Posterior cingulate gyrus (tissue), 11 donors: Measurements from ENCODE around the gene P2RX3.
A peak's percentile ranks its signal among the peaks of the same experiment; 100 is the strongest.
"Not testable (repeated sequence)": the region's sequence is repeated elsewhere in the genome, so short reads cannot be mapped to it uniquely, and the experiment has no call there.

Source experiments
- DNase-seq, 10 donors: peaks; one replicate each; pipeline versions ENCODE4 v3.0.0 to v3.0.0-alpha.2; 2020 to 2021; ENCODE audit warnings: mixed read lengths in 3 of 10
- intact Hi-C: fragments of 100-400 bp; cut with DNase I; formaldehyde crosslinking; loops from one replicate; pipeline ENCODE4 v1.15.1; 2023

P2RX3 gene

DNA sequence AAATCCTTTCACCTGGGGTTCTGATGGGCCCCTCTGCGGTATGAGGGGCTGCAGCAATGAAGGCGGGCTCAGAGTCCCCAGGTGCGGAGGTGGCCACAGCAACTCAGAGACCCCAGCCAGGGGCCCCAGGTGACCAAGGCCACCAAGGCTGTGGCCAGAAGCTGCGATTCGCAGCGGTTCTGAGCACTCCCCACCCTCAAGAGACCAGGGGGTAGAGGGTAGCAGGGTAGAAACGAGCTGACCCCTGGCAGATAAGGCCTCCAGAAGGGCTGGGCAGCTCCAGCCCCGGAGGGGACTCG lies 14.3 kb upstream of the P2RX3 start:
- DNase-seq = no peak
- intact Hi-C loops = no loop called here

DNA sequence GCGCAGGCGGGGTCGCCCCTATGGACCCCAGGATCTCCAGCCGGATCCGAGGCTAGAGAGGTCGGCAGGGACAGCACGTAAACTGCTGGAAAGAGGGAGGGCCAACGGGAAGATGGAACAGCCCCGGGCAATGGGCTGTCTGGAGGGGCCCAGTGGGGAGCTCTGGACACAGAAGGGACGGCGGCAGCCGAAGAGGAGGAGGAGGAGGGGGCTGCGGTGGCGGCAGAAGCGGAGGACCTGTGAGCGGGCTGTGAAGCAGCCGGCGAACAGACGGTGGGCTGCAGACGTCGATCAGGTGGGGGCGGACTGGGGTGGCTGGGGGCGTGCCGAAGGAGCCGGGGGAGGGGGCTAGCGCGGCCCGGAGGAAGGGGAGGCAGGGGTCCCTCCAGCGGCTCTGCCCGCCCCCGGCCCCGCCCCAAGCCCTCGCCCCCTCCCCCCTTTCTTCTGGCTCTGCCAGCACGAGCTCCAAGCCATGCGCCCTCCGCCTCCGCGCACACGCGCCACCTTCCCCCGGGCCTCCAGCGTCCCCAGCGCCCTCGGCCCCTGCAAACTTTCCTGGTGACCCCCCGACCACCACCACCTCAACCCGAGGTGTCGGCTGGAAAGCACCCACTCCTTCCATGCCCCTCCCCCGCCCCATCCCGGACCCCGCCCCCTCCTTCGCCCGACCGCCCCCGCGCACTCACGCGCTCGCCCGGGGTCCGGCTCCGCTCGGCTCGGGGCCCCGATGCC lies 13.8 kb upstream of the P2RX3 start:
- peak in 3 of 10 donors; percentile 17 to 83 (median 71) for DNase-seq
- intact Hi-C loops = no loop called here

DNA sequence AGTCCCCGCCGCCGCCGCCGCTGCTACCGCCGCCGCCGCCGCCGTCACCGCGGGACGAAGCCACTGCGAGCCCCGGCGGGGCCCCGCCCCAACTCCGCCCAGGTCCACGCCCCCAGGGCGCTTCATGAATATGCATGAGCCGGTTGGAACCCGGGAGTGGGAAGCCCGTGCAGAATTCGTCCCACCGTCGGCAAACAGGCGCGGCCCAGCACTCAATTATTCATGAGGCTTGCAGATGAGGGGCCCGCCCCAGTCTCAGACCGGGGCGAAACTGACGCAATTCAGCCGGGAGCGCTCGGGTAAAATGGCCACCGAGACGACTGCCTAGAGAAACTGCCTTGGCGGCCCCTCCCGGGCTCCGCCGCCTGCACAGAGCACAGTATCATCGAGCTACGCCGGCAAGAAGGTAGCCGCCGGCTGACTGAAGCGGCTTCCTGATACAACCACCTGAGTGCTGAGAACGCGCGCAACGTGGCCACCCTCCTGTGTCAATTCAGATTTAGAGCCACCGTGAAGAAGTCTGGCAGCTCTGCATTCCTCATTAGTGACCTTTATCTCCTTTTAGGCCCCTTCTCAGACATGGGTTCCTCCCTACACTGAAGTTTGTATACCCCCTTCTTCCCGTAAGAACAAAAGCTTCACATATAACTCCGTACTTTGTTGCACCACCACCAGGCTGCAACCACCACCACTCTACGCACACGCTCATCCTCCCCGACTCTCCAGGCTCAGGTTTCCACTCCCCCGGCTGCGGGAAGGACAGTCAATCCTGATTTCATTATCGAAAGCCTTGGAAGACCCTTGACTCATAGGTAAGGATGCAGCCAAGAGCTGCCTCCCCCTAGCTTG lies 13.0 kb upstream of the P2RX3 start, which contains the start of gene TNKS1BP1:
TSS of gene TNKS1BP1 (minus strand) at position 67 of the 849 bp plus-strand sequence. CDS start 3,067 bp downstream, outside the sequence.
- DNase-seq = peak; percentile 87 to 99 (median 96)
- intact Hi-C loops = loop anchor here (1.0 kb wide), 1 partner anchor 10 kb away; the partner anchor contains the start of gene SSRP1

DNA sequence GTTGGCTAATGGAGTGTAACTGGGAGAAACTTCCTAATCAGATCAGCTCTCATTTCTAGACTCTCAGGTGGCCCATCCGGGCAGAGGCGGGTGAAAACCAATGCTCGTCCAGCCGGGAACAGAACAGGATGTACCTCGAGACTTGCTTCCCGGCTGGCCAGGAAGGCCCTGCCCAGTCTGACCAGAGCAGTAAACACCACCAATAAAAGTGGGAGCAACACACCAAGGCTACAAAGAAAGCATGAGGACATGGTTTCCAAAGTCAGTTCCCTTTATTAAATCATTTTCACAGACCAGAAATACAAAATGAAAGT lies 12.5 kb upstream of the P2RX3 start:
- DNase-seq = peak in 1 of 10 donors; percentile 60
- intact Hi-C loops = loop anchor here (1.0 kb wide), 1 partner anchor 10 kb away; the partner anchor contains the start of gene SSRP1

DNA sequence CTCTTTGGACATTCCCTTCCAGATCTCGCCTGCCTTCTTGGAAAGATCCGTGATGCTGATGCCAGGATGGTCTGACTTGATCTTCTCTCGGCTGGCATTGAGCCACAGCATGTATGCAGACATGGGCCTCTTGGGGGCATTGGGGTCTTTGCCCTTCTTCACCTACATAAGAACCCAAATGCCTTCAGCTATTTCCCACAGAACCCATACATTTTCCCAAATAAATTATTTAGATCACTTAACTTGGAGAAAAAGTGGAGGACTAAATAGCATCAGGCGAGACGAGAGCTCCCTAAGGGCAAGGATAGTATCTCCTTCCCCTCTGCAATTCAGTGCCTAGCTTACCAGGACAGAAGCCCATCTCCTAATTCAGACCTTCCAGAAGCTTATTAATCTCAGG lies 10.4 kb upstream of the P2RX3 start:
- intact Hi-C loops = no loop called here
- peak in 2 of 10 donors; percentile 31 to 34 for DNase-seq

DNA sequence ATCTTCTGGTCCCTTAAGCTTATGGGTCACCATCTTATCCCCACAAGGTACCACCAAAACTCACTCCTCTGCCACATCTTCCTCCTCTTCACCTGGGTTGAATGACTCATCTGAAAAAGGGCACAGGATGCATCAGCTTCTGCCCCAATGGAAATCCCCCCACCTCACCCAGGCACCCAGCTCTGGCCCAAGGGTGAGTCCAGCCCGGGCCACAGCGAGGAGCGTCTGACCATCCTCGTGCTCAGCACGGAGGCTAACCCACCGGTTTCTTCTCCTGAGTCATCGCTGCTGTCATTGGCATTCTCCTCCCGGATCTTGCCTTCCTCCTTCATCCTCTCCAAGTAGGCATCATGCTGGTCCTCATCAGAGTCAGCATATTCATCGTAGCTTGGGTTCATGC lies 8.1 kb upstream of the P2RX3 start:
- DNase-seq = no peak
- intact Hi-C loops = no loop called here

DNA sequence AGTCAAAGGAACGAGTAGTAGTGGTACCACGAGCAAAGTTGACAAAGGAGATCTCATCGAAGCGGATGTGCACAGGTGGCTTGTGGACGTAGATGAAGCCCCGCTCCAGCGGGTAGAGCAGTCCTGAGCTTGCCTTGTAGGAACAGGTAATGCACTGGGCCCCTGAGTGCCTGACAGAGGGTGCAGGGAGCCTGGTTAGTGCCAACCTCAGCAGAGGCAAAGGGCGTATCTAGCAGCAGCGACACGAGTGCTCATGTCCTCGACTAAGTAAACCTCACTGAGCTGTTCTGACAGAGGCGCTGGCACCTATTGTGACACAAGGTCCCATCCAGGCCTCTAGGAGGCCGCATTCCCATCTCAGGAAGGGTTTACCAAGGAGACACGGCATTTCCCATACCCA lies 6.4 kb upstream of the P2RX3 start:
- intact Hi-C loops = no loop called here
- peak in 1 of 10 donors; percentile 51 for DNase-seq

DNA sequence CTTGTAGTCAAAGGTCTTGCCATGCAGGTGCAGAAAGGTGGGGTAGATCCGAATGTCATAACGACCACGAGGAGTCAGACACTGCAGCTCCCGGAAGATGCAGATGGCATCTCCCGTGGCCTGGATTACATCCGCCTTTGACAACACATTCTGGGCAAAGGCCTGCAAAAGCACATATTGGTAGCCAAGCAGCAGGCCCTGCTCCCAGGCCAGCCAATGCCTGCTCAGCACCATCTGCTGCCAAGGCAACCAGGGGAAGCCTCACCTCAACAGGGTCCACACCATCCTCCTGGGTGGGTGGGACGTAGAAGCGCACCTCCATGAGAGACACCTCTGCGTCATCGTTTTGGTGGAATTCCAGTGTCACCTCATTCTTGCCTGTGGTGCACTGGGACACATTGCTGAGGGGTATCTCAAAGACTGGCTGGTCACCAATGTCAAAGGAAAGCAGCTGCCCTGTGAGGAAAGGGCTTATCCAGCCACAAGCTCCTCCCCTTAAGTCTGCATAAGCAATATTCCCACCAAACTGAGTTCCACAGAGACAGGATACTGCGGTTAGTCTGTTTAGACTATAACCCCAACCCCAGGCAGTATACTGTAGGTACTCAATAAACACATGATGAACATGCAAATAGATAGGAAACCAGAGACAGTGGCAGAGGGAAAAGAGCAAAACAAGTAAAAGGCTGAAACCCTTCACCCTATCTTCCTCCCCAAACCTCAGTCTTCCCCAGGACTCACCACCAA lies 5.3 kb upstream of the P2RX3 start:
- intact Hi-C loops = no loop called here

DNA sequence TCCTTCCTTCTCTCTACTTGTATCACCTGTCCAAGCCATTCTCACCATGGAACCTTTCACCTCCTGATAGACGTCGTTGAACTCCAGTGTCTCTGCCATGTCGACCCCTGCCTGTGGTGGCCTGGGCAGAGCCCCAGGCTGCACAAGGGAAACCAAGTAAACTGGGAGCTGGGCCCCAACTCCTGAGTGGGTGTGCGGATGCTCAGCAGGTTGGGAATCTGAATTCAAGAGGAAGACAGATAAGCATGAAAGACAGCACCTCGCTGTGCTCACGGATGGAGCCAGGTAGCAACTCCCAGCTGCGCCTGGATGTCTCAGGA lies 3.2 kb upstream of the P2RX3 start:
- intact Hi-C loops = loop anchor here (1.0 to 5.0 kb wide), 2 partner anchors 10 to 197 kb away; partner anchors contain the start of gene TIMM10
- DNase-seq = no peak

More for the DNA sequence above, 5.3 kb upstream of the P2RX3 start:
- DNase-seq = peak in 1 of 10 donors; percentile 48

DNA sequence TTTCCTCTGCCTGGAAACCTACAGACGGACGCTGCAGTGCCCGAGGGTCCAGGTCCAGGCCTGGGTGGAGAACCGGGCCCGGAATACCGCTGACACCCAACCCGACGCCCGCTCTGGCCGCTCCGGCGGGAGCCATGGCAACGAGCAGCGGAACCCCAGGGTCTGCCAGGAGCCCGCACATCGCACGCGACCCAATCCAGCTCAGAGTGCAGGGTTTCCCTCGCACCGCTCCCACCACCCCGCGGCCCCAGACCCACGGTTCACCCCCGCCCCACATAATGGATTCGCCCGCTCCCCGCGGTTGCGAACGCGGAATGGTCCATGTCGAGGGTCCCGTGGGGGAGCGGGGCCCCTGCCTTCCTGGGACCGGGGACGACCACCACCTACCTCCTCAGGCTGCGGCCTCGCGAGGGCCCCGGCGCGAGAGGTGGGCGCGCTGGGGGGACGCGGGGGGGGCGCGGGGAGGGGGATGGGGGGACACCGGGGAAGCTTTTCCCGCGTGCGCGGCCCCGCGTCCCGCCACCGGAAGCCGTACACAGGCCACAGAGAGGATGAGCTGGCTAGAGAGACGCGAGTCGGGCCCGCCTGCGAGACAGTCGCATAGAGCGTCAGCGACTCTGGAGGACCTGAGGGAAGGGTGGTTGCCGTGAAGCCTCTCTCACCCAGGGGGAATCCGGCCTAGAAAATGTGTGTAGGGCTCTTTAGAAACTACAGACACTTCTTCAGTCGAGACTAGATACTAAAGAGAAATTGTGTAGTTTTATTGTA lies 2.6 kb upstream of the P2RX3 start, which contains the start of gene SSRP1:
TSS of gene SSRP1 (minus strand) at position 550 of the 768 bp plus-strand sequence. CDS start 771 bp downstream, outside the sequence.
- intact Hi-C loops = loop anchor here (1.0 to 5.0 kb wide), 2 partner anchors 10 to 197 kb away; partner anchors contain the start of gene TIMM10
- DNase-seq = peak; percentile 80 to 99 (median 92)

DNA sequence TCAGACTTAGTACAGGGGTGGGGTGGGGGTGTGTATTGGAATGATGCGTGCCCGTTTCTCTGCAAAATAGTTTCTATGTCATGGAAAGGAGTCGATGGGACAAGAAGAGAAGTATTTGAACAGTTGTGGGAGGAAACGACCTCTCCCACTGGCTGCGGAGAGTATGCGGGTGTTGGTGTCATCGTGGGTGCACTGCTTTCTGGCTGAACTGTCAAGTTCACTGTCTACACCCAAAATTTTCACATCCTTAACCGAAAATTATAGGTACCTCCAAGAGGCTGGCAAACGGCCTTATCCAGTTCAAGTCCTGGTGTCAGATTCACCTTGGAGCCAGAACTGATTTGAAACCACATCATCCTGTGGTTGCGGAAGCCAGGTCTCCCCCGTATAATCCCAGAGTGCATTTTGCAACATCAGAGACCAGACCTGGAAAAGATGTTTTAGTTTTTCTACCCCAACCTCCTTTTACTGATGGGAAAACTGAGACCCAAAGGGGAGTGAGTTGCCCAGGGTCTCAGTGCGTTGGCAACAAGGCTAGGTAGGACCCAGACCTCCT lies 2.0 kb upstream of the P2RX3 start:
- intact Hi-C loops = loop anchor here (5.0 kb wide), 1 partner anchor 196 kb away; the partner anchor contains the start of gene TIMM10

DNA sequence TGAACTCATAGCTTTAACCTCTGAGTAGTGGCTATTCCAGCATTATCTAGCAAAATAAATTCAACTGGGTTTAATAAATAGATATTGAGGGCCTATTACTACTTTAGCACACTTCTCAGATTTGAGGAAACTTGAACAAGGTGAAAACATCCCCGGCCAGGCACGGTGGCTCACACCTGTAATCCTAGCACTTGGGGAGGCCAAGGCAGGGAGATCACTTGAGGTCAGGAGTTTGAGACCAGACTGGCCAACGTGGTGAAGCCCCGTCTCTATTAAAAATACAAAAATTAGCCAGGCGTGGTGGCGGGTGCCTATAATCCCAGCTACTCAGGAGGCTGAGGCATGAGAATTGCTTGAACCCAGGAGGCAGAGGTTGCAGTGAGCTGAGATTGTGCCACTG lies 1.3 kb upstream of the P2RX3 start:
- intact Hi-C loops = loop anchor here (5.0 kb wide), 1 partner anchor 195 kb away; the partner anchor contains the start of gene TIMM10

More for the DNA sequence above, 2.0 kb upstream of the P2RX3 start:
- peak in 1 of 10 donors; percentile 47 for DNase-seq

DNA sequence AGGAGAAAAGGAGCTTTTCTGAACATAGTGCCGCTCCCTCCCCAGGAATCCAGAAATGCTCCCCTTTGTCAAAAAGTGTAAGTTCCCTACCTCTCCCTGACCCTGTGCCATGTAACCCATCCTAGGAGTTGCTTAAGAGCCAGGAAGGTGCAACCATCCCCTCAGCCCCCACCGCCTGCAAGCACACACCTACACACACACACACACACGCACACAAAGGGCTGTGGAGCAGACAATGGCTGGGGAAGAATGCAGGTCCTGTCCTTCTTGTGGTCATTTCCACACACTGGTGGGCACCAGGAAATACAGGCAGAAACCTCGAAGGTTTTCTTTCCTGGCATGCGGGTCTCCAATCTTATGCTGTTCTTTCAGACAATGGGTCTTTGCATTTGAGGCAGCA lies 1.2 kb downstream of the P2RX3 start:
- DNase-seq = no peak
- intact Hi-C loops = loop anchor here (5.0 kb wide), 1 partner anchor 193 kb away; the partner anchor contains the start of gene TIMM10

More for the DNA sequence above, 1.3 kb upstream of the P2RX3 start:
- not testable (repeated sequence) for DNase-seq

DNA sequence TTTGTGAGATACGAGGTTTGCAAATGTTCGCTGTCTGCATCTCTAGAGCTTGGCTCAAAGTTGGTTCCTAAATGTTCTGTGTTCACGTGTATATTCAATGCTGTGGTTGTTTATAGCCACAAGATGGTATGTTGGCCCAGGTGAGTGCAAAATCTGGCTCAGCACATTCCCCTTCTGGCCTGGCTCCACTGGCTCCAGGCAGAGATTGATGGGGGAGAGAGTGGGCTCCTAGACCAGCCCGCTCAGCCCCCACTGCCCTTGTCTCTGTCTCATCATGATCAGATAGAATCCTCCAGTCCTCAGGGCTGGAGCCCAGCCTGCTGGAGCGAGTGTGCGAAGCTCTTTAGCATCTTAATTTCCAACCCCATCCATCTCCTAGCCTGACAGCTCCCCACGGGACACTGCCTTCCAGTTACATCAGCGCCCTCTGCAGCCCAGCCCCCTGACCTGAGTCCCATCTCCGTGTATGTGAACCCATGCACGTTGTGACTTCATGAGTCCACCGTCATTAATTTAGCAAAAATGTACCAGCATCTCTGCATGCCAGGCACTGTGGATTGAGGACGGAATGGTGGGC lies 2.0 kb downstream of the P2RX3 start:
- intact Hi-C loops = loop anchor here (10.0 kb wide), 1 partner anchor 1175 kb away; no protein-coding TSS in a partner anchor
- peak in 1 of 10 donors; percentile 67 for DNase-seq

DNA sequence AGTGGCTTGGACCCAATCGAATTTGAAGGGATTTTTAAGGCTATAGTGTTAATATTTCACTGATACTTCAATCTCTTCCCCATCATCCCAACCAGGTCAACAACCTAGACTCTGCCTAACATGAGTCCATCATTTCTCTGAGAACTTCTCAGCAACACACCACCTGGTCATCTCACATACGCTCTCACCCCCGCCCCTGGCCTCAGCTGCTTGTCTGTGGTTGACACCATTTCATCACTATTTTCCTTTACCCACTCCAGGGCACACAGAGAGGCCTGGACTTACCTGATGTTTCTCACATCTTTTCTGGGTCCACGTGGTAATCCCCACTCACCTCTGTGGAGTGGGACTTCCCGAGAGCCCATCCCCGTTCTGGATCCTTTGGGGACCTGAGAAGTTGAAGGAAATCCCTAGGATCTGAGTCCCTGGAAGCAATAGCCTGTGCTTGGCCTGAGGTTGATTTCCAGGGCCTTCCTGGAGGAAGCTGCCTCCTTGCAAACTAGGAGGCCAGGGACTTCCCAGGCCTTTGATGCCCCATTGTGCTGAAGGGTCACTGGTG lies 3.2 kb downstream of the P2RX3 start:
- intact Hi-C loops = loop anchor here (10.0 kb wide), 1 partner anchor 1173 kb away; no protein-coding TSS in a partner anchor
- DNase-seq = no peak

DNA sequence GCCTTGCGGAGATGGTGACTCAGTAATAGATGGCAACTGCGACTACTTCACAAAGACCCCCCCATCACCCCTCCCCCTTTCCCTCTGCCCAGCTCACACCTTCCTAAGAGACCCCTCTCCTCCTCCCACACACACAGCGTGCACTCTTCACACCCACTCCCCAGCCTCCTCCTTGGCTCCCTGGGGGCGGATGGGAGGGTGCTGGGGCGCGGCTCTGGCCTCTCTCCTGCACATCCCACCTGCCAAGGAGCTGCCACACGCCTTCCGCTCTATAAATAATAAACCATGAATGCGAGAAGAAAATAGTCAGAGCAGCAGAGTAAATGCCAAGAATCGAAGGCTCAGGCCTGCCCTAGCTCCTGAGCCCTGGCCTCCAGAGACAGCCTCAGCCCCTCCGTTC lies 4.5 kb downstream of the P2RX3 start:
- no peak for DNase-seq
- intact Hi-C loops = loop anchor here (10.0 kb wide), 1 partner anchor 1172 kb away; no protein-coding TSS in a partner anchor

DNA sequence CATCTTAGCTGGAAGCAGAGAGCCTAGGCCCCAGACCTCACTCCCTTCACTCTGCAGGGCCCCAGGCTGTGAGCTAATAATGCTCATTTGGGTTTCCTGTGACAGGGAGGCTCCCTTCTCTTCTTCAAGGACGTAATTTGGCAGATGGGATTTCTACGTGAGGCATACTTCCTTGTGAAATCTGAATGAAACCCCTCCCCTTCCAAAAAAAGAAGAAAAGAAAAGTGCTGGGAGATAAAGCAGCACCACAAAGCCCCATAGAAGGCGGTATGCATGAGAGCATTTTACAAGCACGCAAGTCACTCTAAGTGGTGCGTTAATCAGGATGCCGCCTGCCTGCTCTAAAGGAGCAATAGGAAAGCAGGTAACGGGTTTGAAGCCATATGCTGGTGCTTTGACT lies 5.7 kb downstream of the P2RX3 start:
- DNase-seq = peak in 1 of 10 donors; percentile 8
- intact Hi-C loops = loop anchor here (10.0 kb wide), 1 partner anchor 1171 kb away; no protein-coding TSS in a partner anchor

DNA sequence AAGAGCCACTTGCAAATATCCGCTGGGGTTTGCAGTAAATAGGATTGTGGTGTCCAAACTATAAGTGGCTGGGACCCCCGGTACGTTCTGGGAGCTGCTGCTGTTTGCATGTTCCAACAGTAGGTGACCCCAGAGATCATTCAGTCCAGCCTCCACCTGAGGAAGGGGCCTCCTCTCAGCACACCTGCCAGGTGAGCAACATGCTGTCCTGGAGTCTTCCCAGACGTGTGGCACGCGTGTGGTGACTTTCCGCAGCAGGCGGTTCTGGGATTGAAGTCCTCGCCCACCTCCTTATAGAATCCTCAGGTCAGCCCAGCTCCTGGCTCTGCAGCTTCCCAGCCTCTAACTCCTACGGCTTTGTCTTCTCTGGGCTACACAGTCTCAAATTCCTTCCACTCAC lies 6.7 kb downstream of the P2RX3 start:
- DNase-seq = peak in 1 of 10 donors; percentile 36
- intact Hi-C loops = loop anchor here (5.0 to 10.0 kb wide), 2 partner anchors 182 to 1170 kb away; no protein-coding TSS in a partner anchor
